Mesenteric fat pad (tissue), 1 donor: ENCODE results near the gene EVX2. TPM values are rescaled to one million over a fixed set of nuclear protein-coding genes. Genes with fewer than 3 reads are reported as not detected.

Source experiments
- DNase-seq: peaks from one replicate; pipeline ENCODE4 v3.0.0-alpha.2; 2020; ENCODE audit warnings: low spot score
- total RNA-seq: library from RNA; stranded (reverse); fragmentation: NEBNext Ultra II Directional; extraction: Animal tissue kit (Norgen Biotek cat#: 25700); gene quantifications from one replicate; pipeline ENCODE4 v1.2.1, GENCODE V29; 2021
- donor health status: DM: yes; HTN: yes; CAD: no.

The EVX2 gene
- total RNA-seq, 1 donor from 2014 or later, result not detected

DNA sequence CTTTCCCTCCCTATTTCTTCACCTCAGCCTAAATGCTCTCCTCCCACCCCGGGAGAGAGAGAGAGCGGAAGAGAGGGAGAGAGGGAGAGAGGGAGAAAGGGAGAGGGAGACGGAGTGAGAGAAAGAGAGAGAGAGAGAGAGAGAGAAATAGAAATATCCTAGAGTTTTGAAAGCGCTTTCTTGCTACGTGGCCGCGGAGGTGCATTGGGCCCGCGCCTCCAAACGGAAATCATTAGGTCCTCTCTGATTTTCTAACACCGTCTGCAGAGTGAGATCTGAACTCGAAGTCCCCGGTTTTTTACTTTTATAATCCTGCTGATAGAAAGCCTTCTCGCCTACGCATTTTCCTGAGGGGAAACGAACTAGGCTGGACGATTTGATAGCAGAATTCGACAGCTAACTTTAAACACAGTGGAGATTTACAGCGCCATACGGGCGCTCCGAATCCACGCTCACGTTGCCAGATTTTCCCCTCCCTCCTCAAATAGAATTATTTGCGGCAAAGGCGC is 903 bp upstream of the EVX2 start:
- DNase-seq, result no peak

DNA sequence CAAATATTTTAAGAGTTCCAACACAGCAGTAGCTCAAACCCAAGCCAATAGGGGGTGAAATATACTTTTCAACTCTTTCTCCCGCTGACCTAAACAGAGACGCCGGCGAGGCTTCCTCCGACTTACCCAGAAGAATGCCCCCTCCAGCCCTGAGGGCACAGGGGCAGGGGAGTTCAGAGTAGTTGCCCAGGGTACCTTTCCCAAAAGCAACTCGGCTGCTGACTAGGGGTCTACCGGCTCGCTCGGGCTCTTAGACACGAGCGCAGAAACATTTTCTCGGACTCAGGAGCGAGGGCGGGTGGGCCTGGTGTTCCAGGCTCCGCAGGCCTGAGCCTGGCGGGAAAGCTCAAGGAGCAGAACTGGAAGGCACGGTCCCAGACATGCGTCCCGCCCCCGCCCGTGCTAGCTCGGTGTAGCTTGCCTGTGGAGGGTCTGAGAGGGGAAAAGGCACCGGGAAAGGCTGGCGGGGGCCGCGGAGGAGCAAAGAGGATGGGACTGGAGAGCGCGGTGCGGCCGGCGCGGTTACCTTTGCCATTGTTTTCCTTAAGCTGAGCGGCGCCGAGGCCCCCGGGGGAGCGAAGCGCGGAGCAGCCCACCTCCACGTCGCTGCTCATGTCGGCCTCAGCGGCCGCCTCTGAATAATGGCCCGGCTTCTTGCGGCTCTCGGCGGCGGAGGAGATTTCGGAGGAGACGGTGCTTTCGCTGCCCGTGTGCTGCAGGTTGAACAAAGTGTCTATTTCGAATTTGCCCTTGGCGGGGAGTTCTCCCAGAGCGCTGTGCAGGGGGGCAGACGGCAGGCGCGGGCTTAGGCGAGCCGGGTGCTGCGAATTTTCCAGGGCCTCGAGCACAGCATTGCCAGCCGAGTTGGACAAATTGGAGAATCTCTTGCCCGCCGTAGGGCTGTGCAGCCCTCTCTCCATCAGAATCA is 674 bp downstream of the EVX2 start:
- DNase-seq, result no peak

DNA sequence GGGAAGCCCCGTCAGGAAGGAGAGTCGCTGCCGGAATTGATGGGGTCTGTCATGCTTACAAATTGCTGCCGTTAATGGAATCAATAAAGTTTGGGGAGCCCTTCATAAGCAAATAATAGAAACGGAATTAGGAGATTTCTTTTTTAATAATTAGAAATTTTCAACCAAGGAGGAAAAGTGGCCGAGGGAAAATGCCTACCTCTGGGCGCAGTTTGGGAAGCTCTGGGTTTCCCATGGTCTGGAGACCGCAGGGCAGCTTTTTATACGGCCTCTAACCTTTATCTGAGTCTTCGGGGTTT is 1.3 kb downstream of the EVX2 start:
- DNase-seq, result no peak

DNA sequence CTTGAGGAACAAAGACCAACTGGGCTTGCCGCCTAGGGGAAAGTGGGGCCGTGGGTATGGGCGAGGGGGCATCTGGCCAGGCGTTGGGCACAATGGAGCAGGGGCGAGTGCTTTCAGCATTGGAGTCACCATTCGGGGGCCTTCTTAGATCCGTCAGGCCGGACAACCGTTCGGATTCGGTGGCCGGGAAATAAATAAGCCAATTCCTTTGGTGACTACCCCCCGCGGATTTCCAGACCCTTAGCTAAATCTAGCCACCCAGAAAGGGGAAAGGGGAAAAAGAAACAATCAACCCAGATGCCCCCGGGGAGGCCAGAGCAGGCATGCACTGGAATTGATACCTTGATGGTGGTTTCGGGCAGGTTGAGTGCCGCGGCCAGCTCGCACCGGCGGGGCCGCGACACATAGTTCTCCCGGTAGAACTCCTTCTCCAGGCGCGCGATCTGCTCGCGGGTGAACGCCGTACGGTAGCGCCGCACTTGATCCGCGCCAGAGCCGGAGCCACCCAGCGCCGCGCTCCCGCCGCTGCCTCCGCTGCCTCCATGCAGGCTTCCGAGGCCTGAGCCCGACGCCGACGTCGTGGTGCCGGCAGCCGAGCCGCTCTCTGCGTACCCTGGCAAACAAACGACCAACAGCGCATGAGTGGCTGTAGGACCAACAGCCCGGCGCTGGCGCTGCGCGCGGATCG is 1.8 kb downstream of the EVX2 start:
- DNase-seq, result no peak

- DNase-seq, result no peak
These were observed 2.4 kb downstream of the EVX2 start for GRCh38 chr2:176081376-176081836.

- no peak for DNase-seq
These were observed 3.0 kb downstream of the EVX2 start for GRCh38 chr2:176080540-176081375.

- no peak for DNase-seq
These were observed 3.8 kb downstream of the EVX2 start for GRCh38 chr2:176079831-176080539.

DNA sequence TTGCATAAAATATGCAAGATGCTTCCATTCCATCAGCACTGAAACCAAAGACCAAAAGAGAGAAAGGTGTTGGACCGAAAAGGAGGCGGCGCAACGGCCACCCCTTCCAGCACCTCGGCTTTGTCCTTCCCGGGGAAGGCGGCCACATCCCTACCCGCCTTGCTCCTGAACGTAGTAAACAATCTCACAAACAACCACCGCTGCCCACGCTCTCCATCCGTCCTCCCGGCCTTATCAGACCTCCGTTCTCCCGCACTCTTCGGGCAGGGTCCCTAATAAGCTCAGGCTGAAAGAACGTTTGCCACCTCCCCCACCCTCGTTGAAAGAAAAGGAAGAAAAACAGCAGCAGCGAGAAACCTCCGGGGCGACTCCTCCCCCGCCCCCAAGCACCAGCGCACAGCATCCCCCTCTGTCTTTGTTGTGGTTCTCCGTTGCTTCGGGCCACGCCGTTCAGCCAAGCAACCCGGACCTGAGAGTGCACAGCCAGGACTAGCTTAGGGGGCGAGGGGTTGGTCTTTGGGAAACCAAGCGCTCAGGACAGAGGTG is 4.4 kb downstream of the EVX2 start:
- no peak for DNase-seq

GRCh38 chr2:176078541-176079284 is 5.0 kb downstream of the EVX2 start:
- no peak for DNase-seq

- no peak for DNase-seq
These were observed 7.0 kb downstream of the EVX2 start for GRCh38 chr2:176076796-176077195.

DNA sequence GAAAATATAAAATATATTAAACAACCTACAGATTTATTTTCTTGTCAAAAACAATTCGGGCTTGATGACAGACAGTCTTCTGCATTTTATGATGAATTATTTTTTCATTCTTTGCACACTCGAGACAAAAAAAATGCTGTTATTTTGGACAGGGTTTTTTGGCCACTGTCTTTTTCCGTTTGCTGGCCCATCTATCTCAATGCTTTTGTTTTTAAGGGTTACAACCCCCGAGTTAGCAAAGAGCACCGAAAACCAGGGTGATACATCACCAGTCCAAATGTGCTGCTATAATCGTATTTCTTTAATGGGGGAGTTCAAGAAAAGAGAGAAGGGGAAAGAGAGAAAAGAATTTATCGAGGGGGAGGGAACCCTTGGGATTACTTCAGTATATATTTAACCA is 7.7 kb downstream of the EVX2 start:
- DNase-seq, result no peak

DNA sequence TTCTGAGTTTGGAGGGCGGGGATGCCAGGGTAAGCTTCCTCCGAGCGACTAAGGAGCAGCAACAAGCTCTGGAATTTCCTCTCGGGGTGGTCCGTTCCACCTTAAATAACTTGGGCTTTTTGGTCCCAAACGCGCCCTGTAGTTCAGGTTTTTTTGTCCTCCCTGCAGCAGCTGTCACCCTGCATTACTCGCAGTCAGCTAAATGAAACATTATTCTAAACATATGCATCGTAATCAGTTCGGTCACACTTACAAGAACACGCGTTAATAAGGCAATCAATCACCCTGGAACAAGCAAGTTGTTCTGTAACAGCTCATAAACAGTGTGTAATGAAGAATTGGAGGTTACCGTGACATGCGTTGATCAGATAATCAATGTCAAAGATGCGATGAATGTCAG is 8.3 kb downstream of the EVX2 start:
- no peak for DNase-seq

DNA sequence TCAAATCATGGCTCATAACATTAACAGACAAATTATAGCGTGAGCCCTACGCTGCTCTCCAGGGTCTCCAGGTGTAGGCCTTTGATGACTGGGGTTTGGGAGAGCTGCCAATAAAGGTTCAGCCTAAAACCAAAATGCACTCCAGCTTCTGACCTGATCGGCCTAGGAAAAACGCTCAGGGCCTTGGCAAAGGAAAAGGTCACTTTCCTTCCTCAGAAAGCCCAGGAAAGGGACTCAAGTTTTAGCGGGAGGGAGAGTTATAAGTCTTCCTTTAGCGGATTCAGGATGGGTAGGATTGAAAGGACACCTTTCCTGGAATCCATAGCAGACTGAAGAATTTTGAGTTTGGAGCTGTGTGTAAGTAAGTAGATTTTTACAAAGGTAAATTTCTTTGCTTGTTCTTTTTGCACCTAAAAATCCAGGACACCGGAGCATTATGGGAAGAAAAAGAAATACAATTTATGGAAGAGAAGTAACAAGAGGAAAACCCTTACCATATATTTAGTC is 8.8 kb downstream of the EVX2 start:
- no peak for DNase-seq

- DNase-seq, result no peak
These were observed 10.5 kb downstream of the EVX2 start for GRCh38 chr2:176072951-176073904.

GRCh38 chr2:176072292-176072669 is 11.5 kb downstream of the EVX2 start:
- no peak for DNase-seq

DNA sequence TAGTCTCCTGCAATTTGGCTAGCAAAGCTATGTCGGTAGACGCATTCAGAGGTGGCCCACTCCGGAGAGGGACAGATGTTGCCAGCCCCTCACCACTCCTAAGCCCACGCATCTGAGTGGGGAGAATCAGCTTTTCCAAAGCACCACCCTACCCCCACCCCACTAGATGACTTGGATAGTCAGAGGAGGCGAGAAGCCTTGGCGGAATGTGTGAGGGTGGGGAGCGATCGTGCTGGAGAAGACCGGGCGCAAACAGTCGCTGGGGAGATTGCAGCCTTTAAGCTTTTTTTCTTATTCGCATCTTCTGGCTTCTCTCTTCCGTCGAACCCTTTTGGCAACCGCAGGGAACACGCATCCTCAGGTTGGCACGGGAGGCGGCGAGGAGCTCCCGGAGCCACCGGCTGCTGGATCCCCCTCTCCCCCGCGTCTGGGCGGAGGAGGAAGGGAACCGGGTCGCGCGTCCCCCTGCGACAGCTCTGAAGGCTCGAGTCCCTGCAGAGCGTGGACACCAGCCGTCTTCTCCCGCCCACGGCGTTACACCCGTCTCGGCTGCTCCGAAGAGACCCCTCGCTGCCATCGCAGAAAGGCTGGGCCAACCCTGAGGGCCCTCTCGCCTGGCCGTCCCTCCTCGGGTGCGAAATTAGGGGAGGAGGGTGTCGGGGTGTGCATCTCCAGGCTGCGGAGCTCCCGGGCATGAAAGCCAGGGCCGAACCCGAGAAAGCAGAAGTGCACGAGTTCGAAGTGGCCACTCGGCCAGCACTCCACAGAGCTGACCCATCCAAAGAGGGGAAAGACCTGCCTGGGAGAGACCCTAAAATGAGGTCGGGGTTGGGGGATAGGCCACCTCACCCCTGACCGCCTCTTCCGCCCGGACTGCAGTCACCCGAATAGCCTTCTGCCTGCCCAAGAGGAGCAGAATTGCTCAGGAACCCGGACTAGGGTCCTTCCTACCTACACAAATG is 12.2 kb downstream of the EVX2 start:
- DNase-seq, result no peak

GRCh38 chr2:176068419-176068832 is 15.3 kb downstream of the EVX2 start:
- DNase-seq, result no peak
